Activated CD4-positive, alpha-beta T cell treated with anti-CD3 and anti-CD28 coated beads, Interleukin-2, amount 10 ng/mL, durations not matched to agents 7 days and 5 days (primary cell): ENCODE data around the gene ACTL10. TPM values are rescaled to one million over a fixed set of nuclear protein-coding genes. Genes with fewer than 3 reads are reported as not detected.

Experiments used
- CTCF ChIA-PET: fragments of 350-600 bp; sonication (Branson Sonifier 250); formaldehyde crosslinking; loops from one replicate; lab custom pipeline; 2021; ENCODE audit warnings: antibody characterized with exemption; lab: Charles Lee
- POLR2A ChIA-PET: fragments of 350-600 bp; sonication (Branson Sonifier 250); formaldehyde crosslinking; loops from one replicate; lab custom pipeline; 2021; ENCODE audit warnings: antibody characterized with exemption; lab: Charles Lee
- DNase-seq: peaks from one replicate; pipeline ENCODE4 v3.0.0-alpha.2; 2020
- H3K27ac Mint-ChIP-seq: one replicate; pipeline ENCODE4 v1.8.0; 2021; ENCODE audit warnings: mild to moderate bottlenecking, moderate library complexity, mixed read lengths
- H3K27me3 Mint-ChIP-seq: one replicate; pipeline ENCODE4 v1.8.0; 2021; ENCODE audit warnings: mixed read lengths
- H3K36me3 Mint-ChIP-seq: one replicate; pipeline ENCODE4 v1.8.0; 2021; ENCODE audit warnings: low read depth, mixed read lengths
- H3K4me1 Mint-ChIP-seq: one replicate; pipeline ENCODE4 v1.8.0; 2021; ENCODE audit warnings: mixed read lengths
- H3K4me3 Mint-ChIP-seq: one replicate; pipeline ENCODE4 v1.8.0; 2021; ENCODE audit warnings: mild to moderate bottlenecking, moderate library complexity, mixed read lengths
- H3K9me3 Mint-ChIP-seq: one replicate; pipeline ENCODE4 v1.8.0; 2021; ENCODE audit warnings: mixed read lengths
- total RNA-seq, 2 experiments: library from RNA; stranded (reverse); gene quantifications; one replicate each; pipeline ENCODE4 v1.2.3, GENCODE V29; 2021

The ACTL10 gene
- total RNA-seq, 2 experiments from 2014 or later: 2.4 to 4.1 TPM

DNA sequence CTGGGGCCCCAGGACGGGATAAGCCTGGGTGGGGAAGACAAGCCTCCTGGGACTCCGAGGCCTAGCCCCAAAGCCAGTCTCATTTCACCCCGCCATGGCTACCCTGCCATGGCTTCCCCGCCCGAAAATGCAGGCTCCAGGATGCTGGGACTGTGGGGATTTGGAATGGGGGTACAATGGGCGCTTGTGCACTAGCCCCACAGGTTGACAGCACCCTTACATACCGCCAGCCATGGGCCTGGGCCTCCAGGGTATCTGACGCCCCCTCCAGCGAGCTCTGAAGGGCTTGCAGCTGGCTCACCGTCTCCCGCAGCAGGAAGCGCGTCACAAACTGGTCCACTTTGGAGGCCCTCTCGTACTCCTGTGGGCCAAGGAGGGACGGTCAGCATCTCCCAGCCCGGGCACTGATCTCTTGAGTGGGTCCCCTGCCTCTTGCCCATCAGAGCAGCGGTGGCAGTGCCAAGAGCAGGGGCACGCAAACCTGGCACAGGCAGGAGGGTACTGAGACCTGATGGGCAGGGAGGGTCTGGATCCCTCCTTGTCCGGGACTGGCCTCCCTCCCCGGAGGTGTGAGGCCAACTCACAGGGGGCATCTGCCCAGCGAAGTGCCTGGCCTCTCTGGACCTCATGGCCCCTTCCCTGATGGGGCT is 6.6 kb upstream of the ACTL10 start:
- Mint-ChIP-seq H3K4me3 (no peak overlapping the region), H3K4me1 (peaks cover 25% of the 10 kb centered on the region), H3K36me3 (peaks cover 6% of the 10 kb centered on the region), H3K9me3 (no peaks in the 10 kb centered on the region), H3K27me3 (no peaks in the 10 kb centered on the region), H3K27ac (no peak overlapping the region)
- ChIA-PET POLR2A (no interaction called here), CTCF (interaction anchor here (0.8 kb wide), 1 partner anchor 134 kb away, joined by 3 read pairs; no protein-coding TSS in a partner anchor)
- no peak for DNase-seq

- Mint-ChIP-seq H3K36me3 (peaks cover 6% of the 10 kb centered on the region), H3K9me3 (no peaks in the 10 kb centered on the region), H3K27me3 (no peaks in the 10 kb centered on the region), H3K27ac (no peak overlapping the region), H3K4me1 (peaks cover 30% of the 10 kb centered on the region), H3K4me3 (no peak overlapping the region)
- ChIA-PET POLR2A (no interaction called here), CTCF (interaction anchor here (0.8 kb wide), 1 partner anchor 134 kb away, joined by 3 read pairs; no protein-coding TSS in a partner anchor)
- no peak for DNase-seq
Measured at GRCh38 chr20:33660685-33661058, 6.1 kb upstream of the ACTL10 start.

GRCh38 chr20:33662172-33662571 is 4.6 kb upstream of the ACTL10 start, which contains the start of gene C20orf144:
TSS of gene C20orf144 (plus strand) at chr20:33662327. CDS start at chr20:33662346, 19 bp downstream.
- Mint-ChIP-seq H3K27me3 (no peaks in the 10 kb centered on the region), H3K9me3 (no peaks in the 10 kb centered on the region)

GRCh38 chr20:33663161-33664084 is 3.3 kb upstream of the ACTL10 start:
- no peaks in the 10 kb centered on the region for H3K9me3 Mint-ChIP-seq
- no peaks in the 10 kb centered on the region for H3K27me3 Mint-ChIP-seq
- H3K36me3 Mint-ChIP-seq: peaks cover 12% of the 10 kb centered on the region
- peak; percentile 88 for DNase-seq
- peaks cover 46% of the 10 kb centered on the region for H3K4me1 Mint-ChIP-seq
- peak overlapping the region; percentile 94 for H3K27ac Mint-ChIP-seq
- CTCF ChIA-PET: interaction anchor here (0.6 to 6.9 kb wide), 6 partner anchors 10 to 1244 kb away, joined by 3 to 115 read pairs (median 4); no protein-coding TSS in a partner anchor
- H3K4me3 Mint-ChIP-seq: peak overlapping the region; percentile 76
- POLR2A ChIA-PET: interaction anchor here (0.6 to 1.2 kb wide), 3 partner anchors 22 to 81 kb away, joined by 3 read pairs; partner anchors contain the start of gene ZNF341

More at GRCh38 chr20:33662172-33662571, 4.6 kb upstream of the ACTL10 start, which contains the start of gene C20orf144:
- peaks cover 41% of the 10 kb centered on the region for H3K4me1 Mint-ChIP-seq
- ChIA-PET CTCF (interaction anchor here (0.6 to 1.7 kb wide), 2 partner anchors 8 to 53 kb away, joined by 3 to 5 read pairs; no protein-coding TSS in a partner anchor), POLR2A (no interaction called here)
- peak within 1 kb of the TSS; percentile 76 for H3K4me3 Mint-ChIP-seq
- peaks cover 10% of the 10 kb centered on the region for H3K36me3 Mint-ChIP-seq
- DNase-seq: no peak
- peak within 1 kb of the TSS; percentile 91 for H3K27ac Mint-ChIP-seq

DNA sequence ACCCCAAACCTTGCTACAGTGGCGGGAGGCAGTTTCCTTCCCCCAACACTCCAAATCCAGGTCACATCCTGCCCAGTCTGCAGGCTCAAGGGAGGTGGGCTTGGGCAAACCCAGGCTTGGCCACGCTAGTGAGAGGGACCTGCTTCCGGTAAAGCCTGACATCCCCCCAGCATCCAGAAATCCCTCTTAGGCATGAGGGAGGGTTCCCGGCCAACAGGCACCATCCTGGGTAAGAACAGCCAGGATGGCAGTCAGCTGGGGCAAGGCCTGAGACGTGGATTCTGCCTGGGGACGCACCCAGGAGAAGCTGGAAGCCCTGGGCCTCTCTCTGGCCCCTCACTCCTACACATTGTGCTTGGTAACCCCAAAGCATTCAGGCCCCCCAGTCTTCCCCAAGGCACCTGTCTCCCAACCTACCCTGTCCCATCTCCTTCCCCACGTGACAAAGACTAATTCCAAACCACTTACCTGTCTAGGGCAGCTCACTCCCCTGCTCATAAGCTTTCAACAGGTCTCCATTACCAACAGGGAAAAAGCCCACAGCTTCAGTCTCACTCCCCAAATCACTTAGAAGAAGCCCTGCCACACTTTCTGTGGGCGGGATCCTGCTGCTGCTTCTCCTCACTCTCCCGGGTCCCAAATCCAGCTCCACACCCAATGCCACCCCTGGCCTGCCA is 2.5 kb upstream of the ACTL10 start:
- H3K9me3 Mint-ChIP-seq: no peaks in the 10 kb centered on the region
- CTCF ChIA-PET: interaction anchor here (0.6 to 6.9 kb wide), 8 partner anchors 11 to 219 kb away, joined by 3 to 115 read pairs (median 3); partner anchors contain the start of gene E2F1
- H3K4me3 Mint-ChIP-seq: peak overlapping the region; percentile 76
- H3K36me3 Mint-ChIP-seq: peaks cover 15% of the 10 kb centered on the region
- POLR2A ChIA-PET: interaction anchor here (0.7 to 1.2 kb wide), 3 partner anchors 21 to 68 kb away, joined by 3 to 4 read pairs (median 3); partner anchors contain the start of genes PXMP4 and ZNF341
- H3K4me1 Mint-ChIP-seq: peaks cover 54% of the 10 kb centered on the region
- peak overlapping the region; percentile 94 for H3K27ac Mint-ChIP-seq
- H3K27me3 Mint-ChIP-seq: no peaks in the 10 kb centered on the region
- no peak for DNase-seq

GRCh38 chr20:33664762-33665144 is 2.0 kb upstream of the ACTL10 start:
- H3K4me1 Mint-ChIP-seq: peaks cover 55% of the 10 kb centered on the region
- H3K36me3 Mint-ChIP-seq: peaks cover 15% of the 10 kb centered on the region
- H3K27me3 Mint-ChIP-seq: no peaks in the 10 kb centered on the region
- POLR2A ChIA-PET: interaction anchor here (0.7 kb wide), 1 partner anchor 55 kb away, joined by 4 read pairs; the partner anchor contains the start of gene PXMP4
- H3K4me3 Mint-ChIP-seq: peak overlapping the region; percentile 76
- no peaks in the 10 kb centered on the region for H3K9me3 Mint-ChIP-seq
- H3K27ac Mint-ChIP-seq: peak overlapping the region; percentile 94
- no peak for DNase-seq
- CTCF ChIA-PET: interaction anchor here (0.6 to 6.9 kb wide), 6 partner anchors 10 to 216 kb away, joined by 3 to 115 read pairs (median 3); partner anchors contain the start of gene E2F1

GRCh38 chr20:33667245-33667675 is 517 bp downstream of the ACTL10 start:
- H3K27ac Mint-ChIP-seq: peak overlapping the region; percentile 79
- POLR2A ChIA-PET: interaction anchor here (0.6 kb wide), 1 partner anchor 11 kb away, joined by 3 read pairs; no protein-coding TSS in a partner anchor
- H3K27me3 Mint-ChIP-seq: no peaks in the 10 kb centered on the region
- peak; percentile 35 for DNase-seq
- H3K4me1 Mint-ChIP-seq: peaks cover 61% of the 10 kb centered on the region
- H3K4me3 Mint-ChIP-seq: peak overlapping the region; percentile 74
- CTCF ChIA-PET: interaction anchor here (0.5 to 6.9 kb wide), 29 partner anchors 9 to 627 kb away, joined by 3 to 115 read pairs (median 5); partner anchors contain the start of genes CDK5RAP1, PXMP4, SNTA1 and ZNF341
- peaks cover 28% of the 10 kb centered on the region for H3K36me3 Mint-ChIP-seq
- no peaks in the 10 kb centered on the region for H3K9me3 Mint-ChIP-seq

GRCh38 chr20:33667676-33668465 is 1.1 kb downstream of the ACTL10 start:
- Mint-ChIP-seq H3K36me3 (peaks cover 29% of the 10 kb centered on the region), H3K27ac (peak overlapping the region; percentile 79), H3K9me3 (no peaks in the 10 kb centered on the region), H3K4me3 (peak overlapping the region; percentile 74), H3K4me1 (peaks cover 62% of the 10 kb centered on the region), H3K27me3 (no peaks in the 10 kb centered on the region)
- POLR2A ChIA-PET: interaction anchor here (0.5 to 0.6 kb wide), 2 partner anchors 11 to 150 kb away, joined by 3 read pairs; no protein-coding TSS in a partner anchor
- CTCF ChIA-PET: interaction anchor here (0.5 to 6.9 kb wide), 31 partner anchors 9 to 627 kb away, joined by 3 to 115 read pairs (median 5); partner anchors contain the start of genes CDK5RAP1, PXMP4, SNTA1 and ZNF341
- peak; percentile 75 for DNase-seq

- CTCF ChIA-PET: interaction anchor here (0.5 to 6.9 kb wide), 26 partner anchors 10 to 1598 kb away, joined by 3 to 115 read pairs (median 5); partner anchors contain the start of genes CDK5RAP1, PXMP4, SNTA1 and ZNF341
- Mint-ChIP-seq H3K27me3 (no peaks in the 10 kb centered on the region), H3K27ac (peak overlapping the region; percentile 31), H3K4me1 (peaks cover 67% of the 10 kb centered on the region), H3K4me3 (peak overlapping the region; percentile 74), H3K9me3 (no peaks in the 10 kb centered on the region), H3K36me3 (peaks cover 30% of the 10 kb centered on the region)
- DNase-seq: no peak
- POLR2A ChIA-PET: no interaction called here
Measured at GRCh38 chr20:33668466-33669155, 1.9 kb downstream of the ACTL10 start.

GRCh38 chr20:33669224-33669623 is 2.5 kb downstream of the ACTL10 start:
- Mint-ChIP-seq H3K9me3 (no peaks in the 10 kb centered on the region), H3K36me3 (peaks cover 32% of the 10 kb centered on the region), H3K27me3 (no peaks in the 10 kb centered on the region), H3K4me1 (peaks cover 66% of the 10 kb centered on the region), H3K27ac (no peak overlapping the region), H3K4me3 (peak overlapping the region; percentile 6)
- no peak for DNase-seq
- CTCF ChIA-PET: interaction anchor here (1.1 to 6.9 kb wide), 10 partner anchors 12 to 234 kb away, joined by 3 to 115 read pairs (median 6); partner anchors contain the start of genes PXMP4 and ZNF341
- POLR2A ChIA-PET: no interaction called here
